ENCODE measurements around the gene ZDHHC7.

ZDHHC7 gene

GRCh38 chr16:84925773-84926372 is 85.5 kb downstream of the ZDHHC7 start:
- TF ChIP-seq, protein P1, sequence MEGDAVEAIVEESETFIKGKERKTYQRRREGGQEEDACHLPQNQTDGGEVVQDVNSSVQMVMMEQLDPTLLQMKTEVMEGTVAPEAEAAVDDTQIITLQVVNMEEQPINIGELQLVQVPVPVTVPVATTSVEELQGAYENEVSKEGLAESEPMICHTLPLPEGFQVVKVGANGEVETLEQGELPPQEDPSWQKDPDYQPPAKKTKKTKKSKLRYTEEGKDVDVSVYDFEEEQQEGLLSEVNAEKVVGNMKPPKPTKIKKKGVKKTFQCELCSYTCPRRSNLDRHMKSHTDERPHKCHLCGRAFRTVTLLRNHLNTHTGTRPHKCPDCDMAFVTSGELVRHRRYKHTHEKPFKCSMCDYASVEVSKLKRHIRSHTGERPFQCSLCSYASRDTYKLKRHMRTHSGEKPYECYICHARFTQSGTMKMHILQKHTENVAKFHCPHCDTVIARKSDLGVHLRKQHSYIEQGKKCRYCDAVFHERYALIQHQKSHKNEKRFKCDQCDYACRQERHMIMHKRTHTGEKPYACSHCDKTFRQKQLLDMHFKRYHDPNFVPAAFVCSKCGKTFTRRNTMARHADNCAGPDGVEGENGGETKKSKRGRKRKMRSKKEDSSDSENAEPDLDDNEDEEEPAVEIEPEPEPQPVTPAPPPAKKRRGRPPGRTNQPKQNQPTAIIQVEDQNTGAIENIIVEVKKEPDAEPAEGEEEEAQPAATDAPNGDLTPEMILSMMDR (IDR thresholded peaks at IDR 0.05): no peak
- no peaks in the 10 kb centered on the region for H3K9me3 ChIP-seq
- intact Hi-C loops (cut with DNase I; ENCODE audit: low total_unique reads): no loop called here
- no peak overlapping the region for H3K27ac ChIP-seq
- peak in 1 of 2 donors; percentile 68 for DNase-seq
- H3K4me1 ChIP-seq: peaks cover 0 to 23% (median 4%) of the 10 kb centered on the region in 4 donors
- H3K36me3 ChIP-seq: no peaks in the 10 kb centered on the region
- peaks cover 0 to 7% of the 10 kb centered on the region in 2 donors for H3K27me3 ChIP-seq
- no peak overlapping the region for H3K4me3 ChIP-seq

DNA sequence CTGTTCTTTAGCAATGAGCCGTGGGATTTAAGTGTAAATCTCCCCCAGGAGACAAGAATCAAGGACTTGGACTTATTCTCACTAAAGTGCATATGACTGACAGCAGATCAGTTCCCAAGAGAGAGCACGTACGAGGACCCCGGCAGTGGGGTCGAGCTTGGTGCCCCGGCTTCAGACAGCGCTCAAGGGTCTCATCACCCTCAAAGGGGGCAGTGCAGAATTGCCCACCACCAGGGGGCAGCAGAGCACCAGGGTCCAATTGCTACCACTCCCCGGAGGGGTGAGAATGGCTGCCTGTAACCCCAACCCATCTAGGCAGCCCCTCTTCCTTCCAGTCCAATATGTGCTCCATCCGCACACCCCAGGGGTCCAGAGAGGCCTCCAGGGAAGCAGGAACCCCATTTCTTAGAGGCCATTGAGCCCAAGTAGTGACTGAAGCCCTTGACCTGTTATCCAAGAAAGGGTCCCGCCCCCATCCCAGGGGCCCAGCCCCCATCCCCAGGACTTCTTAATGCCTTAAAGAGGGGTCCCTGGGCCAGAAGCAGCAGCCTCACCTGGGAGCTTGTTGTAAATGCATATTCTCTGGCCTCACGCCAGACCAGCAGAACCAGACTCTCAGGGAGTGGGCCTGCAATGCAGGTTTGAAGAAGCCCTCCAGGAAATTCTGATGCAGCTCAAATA is 86.1 kb downstream of the ZDHHC7 start:
- Histone ChIP-seq H3K4me1 (peaks cover 0 to 23% (median 4%) of the 10 kb centered on the region in 4 donors), H3K36me3 (no peaks in the 10 kb centered on the region), H3K27me3 (peaks cover 0 to 7% of the 10 kb centered on the region in 2 donors), H3K4me3 (no peak overlapping the region), H3K27ac (no peak overlapping the region), H3K9me3 (no peaks in the 10 kb centered on the region)
- TF ChIP-seq, protein P1 (IDR thresholded peaks at IDR 0.05): peak; percentile 67 to 70
- intact Hi-C loops (cut with DNase I; ENCODE audit: low total_unique reads): no loop called here
- DNase-seq: no peak

DNA sequence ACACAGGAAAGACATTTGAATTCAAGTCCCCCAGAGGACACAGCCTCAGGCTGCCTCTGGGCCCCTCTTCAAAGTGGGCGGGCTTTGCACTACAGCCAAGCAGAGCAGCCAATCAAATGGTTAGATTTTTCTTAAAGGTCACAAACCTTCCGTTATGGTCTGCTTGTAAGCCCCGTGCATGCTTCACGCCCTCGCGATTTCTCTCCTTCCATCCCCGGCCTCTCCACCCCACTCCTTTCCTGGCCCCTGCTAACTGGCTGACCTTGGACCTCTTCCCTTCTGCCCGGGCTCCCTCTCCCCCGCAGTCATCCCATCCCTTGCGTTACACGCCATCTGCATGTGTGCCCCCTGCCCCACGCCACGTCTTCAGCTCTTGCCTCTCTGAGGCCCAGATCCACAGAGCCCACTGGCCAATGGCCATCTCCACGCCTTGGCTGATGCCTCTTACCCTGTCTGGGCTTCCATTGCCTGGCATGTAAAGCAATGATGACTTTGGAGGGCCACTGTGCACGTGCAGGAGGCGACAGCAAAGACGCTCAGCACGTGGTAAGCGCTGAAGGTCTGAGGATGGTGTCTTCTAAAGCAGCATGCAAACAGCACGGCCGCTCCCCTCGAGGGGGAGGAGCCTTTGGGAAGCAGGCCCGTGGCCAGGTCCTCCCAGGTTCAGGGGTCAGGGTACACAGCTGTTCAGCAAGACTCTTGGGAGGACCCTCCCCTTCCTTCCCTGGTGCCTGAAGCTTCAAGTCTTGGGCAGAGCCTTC is 86.8 kb downstream of the ZDHHC7 start:
- Histone ChIP-seq H3K4me3 (no peak overlapping the region), H3K36me3 (no peaks in the 10 kb centered on the region), H3K4me1 (peaks cover 0 to 22% (median 4%) of the 10 kb centered on the region in 4 donors), H3K27ac (no peak overlapping the region), H3K9me3 (no peaks in the 10 kb centered on the region), H3K27me3 (peaks cover 0 to 7% of the 10 kb centered on the region in 2 donors)
- intact Hi-C loops (cut with DNase I; ENCODE audit: low total_unique reads): no loop called here
- no peak for DNase-seq
- TF ChIP-seq, protein P1 (IDR thresholded peaks at IDR 0.05): no peak

All from tibial artery (tissue), 4 donors.